ENCODE measurements around the gene GLIS2. TPM values are rescaled to one million over a fixed set of nuclear protein-coding genes. Genes with fewer than 3 reads are reported as not detected.

Gene GLIS2
- total and polyA plus RNA-seq, 4 experiments from 2014 or later: 0.08 TPM; not detected in 3

GRCh38 chr16:4351880-4352279 is 36.0 kb downstream of the GLIS2 start:
- Histone ChIP-seq H3K9me3 (ENCODE audit: control insufficient read depth in 1 of 2, low read length in 2 of 2) (no peaks in the 10 kb centered on the region), H3K36me3 (ENCODE audit: insufficient read depth, low read length) (peaks cover 13% of the 10 kb centered on the region), H3K27me3 (ENCODE audit: insufficient read depth, low read length) (no peaks in the 10 kb centered on the region), H3K4me1 (ENCODE audit: insufficient read depth, low read length) (peaks cover 27% of the 10 kb centered on the region), H3K4me3 (ENCODE audit: low read length in 2 of 2) (no peak overlapping the region), H3K27ac (ENCODE audit: low read depth, low read length) (peak overlapping the region; percentile 79)
- ChIA-PET CTCF (ENCODE audit: partially characterized antibody) (interaction anchor here (0.6 to 2.2 kb wide), 3 partner anchors 14 to 51 kb away, joined by 3 to 10 read pairs (median 3); no protein-coding TSS in a partner anchor), POLR2A (ENCODE audit: partially characterized antibody) (interaction anchor here (0.6 to 4.1 kb wide), 5 partner anchors 23 to 229 kb away, joined by 3 to 20 read pairs (median 4); partner anchors contain the start of genes CORO7 and TFAP4)
- Mint-ChIP-seq H3K4me1 (peaks cover 16 to 39% (median 22%) of the 10 kb centered on the region in 4 donors), H3K27me3 (no peaks in the 10 kb centered on the region), H3K27ac (peak overlapping the region; percentile 90 to 97 (median 94)), H3K4me3 (peak overlapping the region in 5 of 8 donors; percentile 93 to 97 (median 94)), H3K36me3 (peaks cover 7 to 34% of the 10 kb centered on the region in 2 donors), H3K9me3 (peaks cover 0 to 4% (median 0%) of the 10 kb centered on the region in 8 donors)
- intact Hi-C loops (cut with micrococcal nuclease): loop anchor here (1.0 to 5.0 kb wide), 7 partner anchors 45 to 605 kb away; partner anchors contain the start of genes DNAJA3, NUDT16L1, SEC14L5 and TFAP4
- DNase-seq: peak in 1 of 5 donors; percentile 54

DNA sequence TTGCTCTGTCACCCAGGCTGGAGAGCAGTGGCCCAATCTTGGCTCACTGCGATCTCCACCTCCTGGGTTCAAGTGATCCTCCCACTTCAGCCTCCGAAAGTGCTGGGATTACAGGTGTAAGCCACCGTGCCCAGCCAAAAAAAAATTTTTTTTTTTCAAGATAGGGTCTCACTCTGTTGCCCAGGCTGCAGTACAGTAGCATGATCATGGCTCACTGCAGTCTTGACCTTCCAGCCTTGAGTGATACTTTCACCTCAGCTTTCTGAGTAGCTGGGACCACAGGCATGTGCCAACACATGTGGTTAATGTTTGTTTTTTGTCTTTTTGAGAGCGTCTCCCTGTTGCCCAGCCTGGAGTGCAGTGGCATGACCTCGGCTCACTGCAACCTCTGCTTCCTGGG is 37.0 kb downstream of the GLIS2 start:
- no peaks in the 10 kb centered on the region for H3K27me3 ChIP-seq (ENCODE audit: insufficient read depth, low read length)
- H3K27ac Mint-ChIP-seq: peak overlapping the region in 1 of 7 donors; percentile 93
- H3K4me3 ChIP-seq (ENCODE audit: low read length in 2 of 2): no peak overlapping the region
- no peak overlapping the region for H3K4me3 Mint-ChIP-seq
- H3K4me1 ChIP-seq (ENCODE audit: insufficient read depth, low read length): peaks cover 27% of the 10 kb centered on the region
- peaks cover 10 to 34% (median 16%) of the 10 kb centered on the region in 4 donors for H3K4me1 Mint-ChIP-seq
- ChIA-PET CTCF (ENCODE audit: partially characterized antibody) (interaction anchor here (1.7 kb wide), 1 partner anchor 44 kb away, joined by 3 read pairs; no protein-coding TSS in a partner anchor), POLR2A (ENCODE audit: partially characterized antibody) (interaction anchor here (4.1 kb wide), 1 partner anchor 80 kb away, joined by 20 read pairs; the partner anchor contains the start of gene TFAP4)
- H3K9me3 ChIP-seq (ENCODE audit: control insufficient read depth in 1 of 2, low read length in 2 of 2): no peaks in the 10 kb centered on the region
- no peak overlapping the region for H3K27ac ChIP-seq (ENCODE audit: low read depth, low read length)
- H3K36me3 Mint-ChIP-seq: peaks cover 7 to 43% of the 10 kb centered on the region in 2 donors
- H3K27me3 Mint-ChIP-seq: no peaks in the 10 kb centered on the region
- intact Hi-C loops (cut with micrococcal nuclease): loop anchor here (5.0 kb wide), 1 partner anchor 604 kb away; the partner anchor contains the start of gene SEC14L5
- no peak for DNase-seq
- H3K36me3 ChIP-seq (ENCODE audit: insufficient read depth, low read length): peaks cover 19% of the 10 kb centered on the region
- H3K9me3 Mint-ChIP-seq: peaks cover 0 to 4% (median 0%) of the 10 kb centered on the region in 8 donors

GRCh38 chr16:4353675-4354074 is 37.8 kb downstream of the GLIS2 start:
- peak overlapping the region in 4 of 7 donors; percentile 14 to 93 (median 73) for H3K27ac Mint-ChIP-seq
- intact Hi-C loops (cut with micrococcal nuclease): loop anchor here (5.0 kb wide), 1 partner anchor 604 kb away; the partner anchor contains the start of gene SEC14L5
- Histone ChIP-seq H3K27me3 (ENCODE audit: insufficient read depth, low read length) (no peaks in the 10 kb centered on the region), H3K27ac (ENCODE audit: low read depth, low read length) (no peak overlapping the region), H3K4me3 (ENCODE audit: low read length in 2 of 2) (no peak overlapping the region), H3K36me3 (ENCODE audit: insufficient read depth, low read length) (peaks cover 27% of the 10 kb centered on the region), H3K9me3 (ENCODE audit: control insufficient read depth in 1 of 2, low read length in 2 of 2) (no peaks in the 10 kb centered on the region), H3K4me1 (ENCODE audit: insufficient read depth, low read length) (peaks cover 24% of the 10 kb centered on the region)
- no peaks in the 10 kb centered on the region for H3K27me3 Mint-ChIP-seq
- no peak for DNase-seq
- CTCF ChIA-PET (ENCODE audit: partially characterized antibody): interaction anchor here (1.7 kb wide), 1 partner anchor 45 kb away, joined by 3 read pairs; no protein-coding TSS in a partner anchor
- peak overlapping the region in 2 of 8 donors; percentile 1 to 56 for H3K4me3 Mint-ChIP-seq
- H3K36me3 Mint-ChIP-seq: peaks cover 3 to 46% of the 10 kb centered on the region in 2 donors
- POLR2A ChIA-PET (ENCODE audit: partially characterized antibody): no interaction called here
- H3K4me1 Mint-ChIP-seq: peaks cover 6 to 26% (median 11%) of the 10 kb centered on the region in 4 donors
- peaks cover 0 to 4% (median 0%) of the 10 kb centered on the region in 8 donors for H3K9me3 Mint-ChIP-seq

GRCh38 chr16:4354512-4355409 is 38.9 kb downstream of the GLIS2 start:
- no peak overlapping the region for H3K4me3 ChIP-seq (ENCODE audit: low read length in 2 of 2)
- Mint-ChIP-seq H3K4me3 (no peak overlapping the region), H3K9me3 (peaks cover 0 to 4% (median 0%) of the 10 kb centered on the region in 8 donors), H3K4me1 (peaks cover 6 to 26% (median 11%) of the 10 kb centered on the region in 4 donors), H3K36me3 (peaks cover 8 to 53% of the 10 kb centered on the region in 2 donors), H3K27me3 (no peaks in the 10 kb centered on the region), H3K27ac (peak overlapping the region in 2 of 7 donors; percentile 17 to 93)
- DNase-seq: no peak
- H3K36me3 ChIP-seq (ENCODE audit: insufficient read depth, low read length): peaks cover 30% of the 10 kb centered on the region
- ChIA-PET POLR2A (ENCODE audit: partially characterized antibody) (interaction anchor here (0.6 kb wide), 1 partner anchor 124 kb away, joined by 4 read pairs; no protein-coding TSS in a partner anchor), CTCF (ENCODE audit: partially characterized antibody) (no interaction called here)
- H3K9me3 ChIP-seq (ENCODE audit: control insufficient read depth in 1 of 2, low read length in 2 of 2): no peaks in the 10 kb centered on the region
- H3K27me3 ChIP-seq (ENCODE audit: insufficient read depth, low read length): no peaks in the 10 kb centered on the region
- H3K4me1 ChIP-seq (ENCODE audit: insufficient read depth, low read length): peaks cover 18% of the 10 kb centered on the region
- intact Hi-C loops (cut with micrococcal nuclease): loop anchor here (5.0 kb wide), 1 partner anchor 603 kb away; the partner anchor contains the start of gene SEC14L5
- no peak overlapping the region for H3K27ac ChIP-seq (ENCODE audit: low read depth, low read length)

DNA sequence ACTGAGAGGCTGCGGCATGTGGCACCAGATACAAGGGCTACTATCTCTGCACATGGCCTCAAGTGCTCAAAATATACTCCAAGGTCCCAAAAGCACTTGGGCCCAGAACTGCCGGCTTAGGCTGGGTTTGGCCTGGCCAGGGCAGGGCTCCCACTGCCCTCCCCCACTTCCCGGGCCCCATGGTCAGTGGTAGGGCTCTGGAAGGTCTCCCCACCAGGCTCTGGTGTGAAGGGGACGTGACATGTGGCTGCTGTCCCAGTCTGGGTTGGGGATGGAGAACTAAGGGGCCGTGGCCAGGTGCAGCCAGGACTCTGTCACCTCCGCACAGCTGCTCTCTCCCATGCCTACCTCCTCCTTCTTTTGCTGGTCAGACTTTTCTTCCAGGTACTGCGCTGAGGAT is 41.0 kb downstream of the GLIS2 start:
- Histone ChIP-seq H3K4me1 (ENCODE audit: insufficient read depth, low read length) (peaks cover 2% of the 10 kb centered on the region), H3K27ac (ENCODE audit: low read depth, low read length) (no peak overlapping the region), H3K36me3 (ENCODE audit: insufficient read depth, low read length) (peaks cover 48% of the 10 kb centered on the region), H3K27me3 (ENCODE audit: insufficient read depth, low read length) (no peaks in the 10 kb centered on the region), H3K9me3 (ENCODE audit: control insufficient read depth in 1 of 2, low read length in 2 of 2) (no peaks in the 10 kb centered on the region), H3K4me3 (ENCODE audit: low read length in 2 of 2) (no peak overlapping the region)
- Mint-ChIP-seq H3K4me3 (no peak overlapping the region), H3K36me3 (peaks cover 8 to 56% of the 10 kb centered on the region in 2 donors), H3K4me1 (peaks cover 0 to 10% (median 3%) of the 10 kb centered on the region in 4 donors), H3K27me3 (no peaks in the 10 kb centered on the region), H3K9me3 (peaks cover 0 to 2% (median 0%) of the 10 kb centered on the region in 8 donors), H3K27ac (peak overlapping the region in 2 of 7 donors; percentile 43 to 68)
- DNase-seq: no peak
- POLR2A ChIA-PET (ENCODE audit: partially characterized antibody): no interaction called here
- CTCF ChIA-PET (ENCODE audit: partially characterized antibody): interaction anchor here (0.7 kb wide), 1 partner anchor 48 kb away, joined by 3 read pairs; no protein-coding TSS in a partner anchor
- intact Hi-C loops (cut with micrococcal nuclease): no loop called here

GRCh38 chr16:4358236-4358635 is 42.4 kb downstream of the GLIS2 start:
- Histone ChIP-seq H3K27me3 (ENCODE audit: insufficient read depth, low read length) (no peaks in the 10 kb centered on the region), H3K9me3 (ENCODE audit: control insufficient read depth in 1 of 2, low read length in 2 of 2) (no peaks in the 10 kb centered on the region), H3K27ac (ENCODE audit: low read depth, low read length) (no peak overlapping the region), H3K4me3 (ENCODE audit: low read length in 2 of 2) (no peak overlapping the region), H3K36me3 (ENCODE audit: insufficient read depth, low read length) (peaks cover 56% of the 10 kb centered on the region), H3K4me1 (ENCODE audit: insufficient read depth, low read length) (no peaks in the 10 kb centered on the region)
- peaks cover 0 to 2% (median 0%) of the 10 kb centered on the region in 8 donors for H3K9me3 Mint-ChIP-seq
- H3K36me3 Mint-ChIP-seq: peaks cover 11 to 67% of the 10 kb centered on the region in 2 donors
- H3K4me1 Mint-ChIP-seq: peaks cover 0 to 8% (median 2%) of the 10 kb centered on the region in 4 donors
- POLR2A ChIA-PET (ENCODE audit: partially characterized antibody): interaction anchor here (1.5 kb wide), 1 partner anchor 15 kb away, joined by 4 read pairs; no protein-coding TSS in a partner anchor
- intact Hi-C loops (cut with micrococcal nuclease): no loop called here
- peak overlapping the region in 1 of 7 donors; percentile 68 for H3K27ac Mint-ChIP-seq
- no peaks in the 10 kb centered on the region for H3K27me3 Mint-ChIP-seq
- DNase-seq: no peak
- CTCF ChIA-PET (ENCODE audit: partially characterized antibody): interaction anchor here (0.9 to 3.4 kb wide), 4 partner anchors 10 to 44 kb away, joined by 3 to 20 read pairs (median 6); no protein-coding TSS in a partner anchor
- no peak overlapping the region for H3K4me3 Mint-ChIP-seq
